K562 (cell line): ENCODE data around the gene DLG3. TPM values are rescaled to one million over a fixed set of nuclear protein-coding genes. Genes with fewer than 3 reads are reported as not detected.

Experiments used
- ATAC-seq: fragments of 200-7000 bp; cut with Tn5 transposase; 3 replicates; pipeline ENCODE4 v1.9.1; 2020; ENCODE audit warnings: moderate library complexity
- BruUV-seq: library from RNA; stranded (reverse); fragments of 400-500 nt; replicated peaks from 2 replicates; lab custom pipeline; 2021; lab: Mats Ljungman, UMichigan
- CTCF ChIA-PET: fragments of 300-600 bp; formaldehyde crosslinking; extraction: SDS; loops from one replicate; lab custom pipeline; 2021; ENCODE audit warnings: low intra/inter-chr PET ratio; lab: Yijun Ruan, JAX
- POLR2A ChIA-PET: fragments of 300-600, 350-650 bp; sonication (Branson Sonifier 250); formaldehyde crosslinking; extraction: SDS; loops from one replicate; lab custom pipeline; 2021; ENCODE audit warnings: antibody characterized with exemption, inconsistent platforms; lab: Yijun Ruan, JAX
- DNase-seq, 4 experiments: peaks; one replicate each; pipeline versions ENCODE4 v3.0.0 to v3.0.0-alpha.2; 2011 to 2018; ENCODE audit warnings: low spot score in 3 of 4, mixed read lengths in 3 of 4; ENCODE audit errors: extremely low read depth in 1 of 4
- FAIRE-seq: peaks from 2 replicates; lab custom pipeline; 2011; peaks lifted over from hg19 to GRCh38; lab: Jason Lieb, UNC
- H2AFZ ChIP-seq: 2 replicates; pipeline ENCODE4 v1.6.0; 2011; ENCODE audit warnings: low read depth, low read length, control low read depth, inconsistent platforms
- H3K27ac ChIP-seq: fragments of 200-600 bp; 3 replicates; pipeline ENCODE4 v1.8.0; 2011; ENCODE audit warnings: low read depth, mild to moderate bottlenecking, control low read depth, inconsistent platforms, low read length, moderate library complexity, mixed read lengths; ENCODE audit errors: extremely low read depth
- H3K27me3 ChIP-seq, 2 experiments: fragments of 300-600 bp in 1 of 2; 2 replicates in 1 of 2; 3 replicates in 1 of 2; pipeline versions ENCODE4 v1.6.0 to v1.8.0; 2011; ENCODE audit warnings: inconsistent platforms in 2 of 2, low read length in 2 of 2, mild to moderate bottlenecking in 1 of 2, mixed read lengths in 1 of 2, moderate library complexity in 1 of 2; ENCODE audit not compliant: control insufficient read depth in 2 of 2, insufficient read depth in 2 of 2
- H3K36me3 ChIP-seq: fragments of 300-600 bp; 3 replicates; pipeline ENCODE4 v1.8.0; 2011; ENCODE audit warnings: mild to moderate bottlenecking, low read length, inconsistent platforms; ENCODE audit not compliant: control insufficient read depth, insufficient read depth
- H3K4me1 ChIP-seq, 2 experiments: fragments of 200-600 bp in 1 of 2; replicated peaks in 1 of 2; 2 replicates in 1 of 2; 3 replicates in 1 of 2; pipeline versions ENCODE4 v1.5.1 to v1.8.0; 2011; ENCODE audit warnings: inconsistent platforms in 2 of 2, low read length in 2 of 2, mild to moderate bottlenecking in 1 of 2, mixed read lengths in 1 of 2, moderate library complexity in 1 of 2; ENCODE audit not compliant: control insufficient read depth in 2 of 2, insufficient read depth in 2 of 2
- H3K4me2 ChIP-seq: 2 replicates; pipeline ENCODE4 v1.6.1; 2011; ENCODE audit warnings: low read length, control low read depth, inconsistent platforms, mixed read lengths; ENCODE audit not compliant: insufficient read depth
- H3K4me3 ChIP-seq: fragments of 200-600 bp; sonication (generic), shearing (Covaris generic); 2 replicates; pipeline ENCODE4 v1.5.1; 2016; ENCODE audit warnings: control low read depth, inconsistent platforms
- H3K79me2 ChIP-seq: fragments of 200-600 bp; 3 replicates; pipeline ENCODE4 v1.8.0; 2011; ENCODE audit warnings: low read length, inconsistent platforms; ENCODE audit not compliant: control insufficient read depth, insufficient read depth
- H3K9ac ChIP-seq, 2 experiments: 2 replicates each; pipeline versions ENCODE4 v1.6.0 to v1.6.1; 2011; ENCODE audit warnings: low read depth in 2 of 2, low read length in 2 of 2, control low read depth in 1 of 2, inconsistent platforms in 1 of 2, mild to moderate bottlenecking in 1 of 2, mixed read lengths in 1 of 2; ENCODE audit not compliant: insufficient read depth in 1 of 2
- H3K9me1 ChIP-seq: one replicate; pipeline ENCODE4 v1.6.0; 2011; ENCODE audit warnings: inconsistent platforms, mild to moderate bottlenecking, low read length, moderate library complexity; ENCODE audit not compliant: control insufficient read depth, insufficient read depth
- H3K9me3 ChIP-seq: replicated peaks from 2 replicates; pipeline ENCODE4 v1.5.1; 2011; ENCODE audit warnings: low read depth, low read length, inconsistent platforms; ENCODE audit not compliant: control insufficient read depth, insufficient read depth
- H4K20me1 ChIP-seq: replicated peaks from 2 replicates; pipeline ENCODE4 v1.6.1; 2011; ENCODE audit warnings: low read length, inconsistent platforms, mixed read lengths; ENCODE audit not compliant: control insufficient read depth, insufficient read depth
- ETV1 ChIP-seq: fragments of 450-650 bp; conservative IDR thresholded peaks from 2 replicates; pipeline ENCODE4 v1.6.1; 2016; ENCODE audit warnings: missing genetic modification characterization, control low read depth, low read depth, missing compliant biosample characterization
- KDM4B ChIP-seq, 2 experiments: fragments of 450-650 bp in 1 of 2; sonication (generic) in 1 of 2; IDR thresholded peaks; 2 replicates each; pipeline ENCODE4 v1.6.1; 2016 to 2017; ENCODE audit warnings: borderline replicate concordance in 2 of 2, antibody characterized with exemption in 1 of 2, low read depth in 1 of 2, mild to moderate bottlenecking in 1 of 2
- ZKSCAN8 ChIP-seq: fragments of 200-800 bp; sonication (Bioruptor generic); IDR thresholded peaks from 2 replicates; pipeline ENCODE4 v1.6.1; 2016; ENCODE audit warnings: missing genetic modification characterization, missing compliant biosample characterization
- ZNF586 ChIP-seq: fragments of 450-650 bp; formaldehyde crosslinking; conservative IDR thresholded peaks from 2 replicates; pipeline ENCODE4 v1.4.0; 2020; ENCODE audit warnings: mild to moderate bottlenecking, moderate library complexity
- WGBS: fragments of 100-300 bp; shearing (Covaris generic); methylation state at CpG from one replicate; pipeline ENCODE4 v1.1.6; 2016; ENCODE audit warnings: low coverage, mixed read lengths; ENCODE audit not compliant: insufficient coverage; ENCODE audit errors: missing lambda C conversion rate; 5-methylcytosine and 5-hydroxymethylcytosine counted together
- in situ Hi-C: fragments of 300-500 bp; cut with MboI; formaldehyde crosslinking; loops from 4 replicates; pipeline ENCODE4 v1.15.0; 2018; ENCODE audit warnings: inconsistent platforms, mixed read lengths
- intact Hi-C: fragments of 100-400 bp; cut with micrococcal nuclease; formaldehyde crosslinking; loops from 2 replicates; pipeline ENCODE4 v1.14.2; 2022
- polyA plus RNA-seq, 8 experiments: library from polyadenylated mRNA; depleted of rRNA in 4 of 8; stranded (reverse) in 5 of 8; unstranded in 3 of 8; fragments of >200 nt; fragmentation: Nextera tagmentation in 2 of 8; fragmentation: Illumina TruSeq in 1 of 8; extraction: Ambion mirVana in 2 of 8; extraction: Trizol in 1 of 8; gene quantifications; 2 replicates each; pipeline versions ENCODE4 v1.2.1 to v1.2.3, GENCODE V29; 2011 to 2014; ENCODE audit warnings: inconsistent platforms in 1 of 8, missing spikeins in 1 of 8
- total RNA-seq, 7 experiments: library from RNA; depleted of rRNA in 6 of 7; stranded (reverse); fragments of >200 nt in 6 of 7; fragmentation: Illumina TruSeq in 2 of 7; extraction: Trizol in 2 of 7; gene quantifications; 2 replicates each; pipeline versions ENCODE4 v1.2.1 to v1.2.3, GENCODE V29; 2011 to 2021; ENCODE audit warnings: low replicate concordance in 1 of 7
- TF ChIP-seq, protein P1 (sequence below): fragments of 250-450 bp; sonication (Bioruptor Pico); IDR thresholded peaks from 2 replicates; pipeline ENCODE4 v1.8.0; 2021; ENCODE audit warnings: moderate library complexity, mild to moderate bottlenecking, inconsistent platforms

The DLG3 gene
- total and polyA plus RNA-seq, 9 of the 15 experiments (the other 6 are each of a cell fraction or from before 2014, with no cell fraction given), result 3.1 to 15.7 (median 8.8) TPM

- TF ChIP-seq, protein P1, sequence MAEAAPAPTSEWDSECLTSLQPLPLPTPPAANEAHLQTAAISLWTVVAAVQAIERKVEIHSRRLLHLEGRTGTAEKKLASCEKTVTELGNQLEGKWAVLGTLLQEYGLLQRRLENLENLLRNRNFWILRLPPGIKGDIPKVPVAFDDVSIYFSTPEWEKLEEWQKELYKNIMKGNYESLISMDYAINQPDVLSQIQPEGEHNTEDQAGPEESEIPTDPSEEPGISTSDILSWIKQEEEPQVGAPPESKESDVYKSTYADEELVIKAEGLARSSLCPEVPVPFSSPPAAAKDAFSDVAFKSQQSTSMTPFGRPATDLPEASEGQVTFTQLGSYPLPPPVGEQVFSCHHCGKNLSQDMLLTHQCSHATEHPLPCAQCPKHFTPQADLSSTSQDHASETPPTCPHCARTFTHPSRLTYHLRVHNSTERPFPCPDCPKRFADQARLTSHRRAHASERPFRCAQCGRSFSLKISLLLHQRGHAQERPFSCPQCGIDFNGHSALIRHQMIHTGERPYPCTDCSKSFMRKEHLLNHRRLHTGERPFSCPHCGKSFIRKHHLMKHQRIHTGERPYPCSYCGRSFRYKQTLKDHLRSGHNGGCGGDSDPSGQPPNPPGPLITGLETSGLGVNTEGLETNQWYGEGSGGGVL (CRISPR knock-in tag), result no peak
- TF ChIP-seq ETV1 (tag) (no peak), KDM4B (IDR thresholded peaks at IDR 0.05; ENCODE audit: borderline replicate concordance in 2 of 2, low read depth in 1 of 2) (no peak), ZNF586 (CRISPR knock-in tag) (no peak)
Measured at GRCh38 chrX:70456256-70456655, 11.6 kb downstream of the DLG3 start (continued).

DNA sequence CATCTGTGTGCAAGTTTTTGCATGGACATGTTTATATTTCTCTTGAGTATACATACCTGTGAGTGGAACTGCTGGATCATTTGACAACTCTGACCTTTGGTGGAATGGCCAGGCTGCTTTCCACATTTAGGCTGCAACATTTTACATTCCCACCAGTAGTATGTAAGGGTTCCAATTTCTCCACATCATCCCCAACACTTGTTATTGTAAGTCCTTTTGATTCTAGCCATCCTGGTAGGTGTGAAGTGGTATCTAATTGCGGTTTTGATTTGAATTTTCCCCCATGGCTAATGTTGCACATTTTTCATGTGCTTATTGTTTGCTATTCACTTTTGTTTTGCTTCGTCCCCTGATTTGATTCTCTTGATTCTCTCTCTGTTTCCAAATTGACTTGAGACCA is 16.4 kb downstream of the DLG3 start:
- ChIA-PET POLR2A (no interaction called here), CTCF (no interaction called here)
- H3K27ac ChIP-seq, result no peak overlapping the region
- DNase-seq (no peak), FAIRE-seq (no peak), ATAC-seq (no peak)
- no peak overlapping the region for H2AFZ ChIP-seq
- no peaks in the 10 kb centered on the region for H3K9me3 ChIP-seq
- H3K4me3 ChIP-seq, result no peak overlapping the region
- H3K27me3 ChIP-seq, result no peaks in the 10 kb centered on the region
- WGBS, result 31% methylated on average over 2 of the region's 2 CpGs
- no peaks in the 10 kb centered on the region for H3K9me1 ChIP-seq
- no peaks in the 10 kb centered on the region for H3K36me3 ChIP-seq
- in situ Hi-C loops (no loop called here), intact Hi-C loops (no loop called here)
- H3K4me2 ChIP-seq, result no peak overlapping the region
- no peak for TF ChIP-seq ZKSCAN8 (CRISPR knock-in tag)
- H3K4me1 ChIP-seq, result no peaks in the 10 kb centered on the region; a peak in 1 of 5 replicates
- peaks cover 2% of the 10 kb centered on the region; the same call in 2 of the 3 replicates for H3K79me2 ChIP-seq
- BruUV-seq, result no TSS peak
- H4K20me1 ChIP-seq, result 0 out of 2 replicates have a peak, but pooled peaks cover 2% of the 10 kb centered on the region
- no peak overlapping the region for H3K9ac ChIP-seq
